Stimulated activated CD8-positive, alpha-beta memory T cell treated with anti-CD3 and anti-CD28 coated beads, Interleukin-4, amount 100 ng/mL, for 4 hours (primary cell): ENCODE data around the gene SPINT1.

Source experiments
- DNase-seq, 2 donors: peaks; one replicate each; pipeline ENCODE4 v3.0.0-alpha.2; 2020; ENCODE audit warnings: low read depth in 2 of 2, low spot score in 1 of 2

SPINT1 gene

GRCh38 chr15:40891810-40892446 lies 48.1 kb downstream of the SPINT1 start:
- DNase-seq, result no peak

GRCh38 chr15:40892447-40893012 lies 48.7 kb downstream of the SPINT1 start:
- no peak for DNase-seq

- DNase-seq, result no peak
These were observed 49.3 kb downstream of the SPINT1 start for GRCh38 chr15:40893019-40893670.

- peak; percentile 96 to 99 for DNase-seq
These were observed 50.2 kb downstream of the SPINT1 start, which contains the start of gene VPS18 for GRCh38 chr15:40893733-40894680. Gene VPS18, plus strand, starts transcription at chr15:40894450. Its CDS starts 319 bp downstream, at chr15:40894769.

- DNase-seq, result no peak
These were observed 51.0 kb downstream of the SPINT1 start for GRCh38 chr15:40894681-40895448.

- no peak for DNase-seq
These were observed 55.8 kb downstream of the SPINT1 start for GRCh38 chr15:40899536-40900207.

GRCh38 chr15:40900256-40901052 lies 56.6 kb downstream of the SPINT1 start:
- no peak for DNase-seq

GRCh38 chr15:40901053-40901443 lies 57.2 kb downstream of the SPINT1 start:
- DNase-seq, result no peak

- DNase-seq, result no peak
These were observed 59.0 kb downstream of the SPINT1 start for GRCh38 chr15:40902605-40903561.

- DNase-seq, result no peak
These were observed 60.8 kb downstream of the SPINT1 start for GRCh38 chr15:40904552-40905201.

GRCh38 chr15:40906091-40906990 lies 62.5 kb downstream of the SPINT1 start:
- peak; percentile 45 to 50 for DNase-seq

GRCh38 chr15:40906991-40907802 lies 63.3 kb downstream of the SPINT1 start:
- no peak for DNase-seq
